Ovary (tissue), 9 donors: ENCODE measurements around the gene TGM1. TPM values are rescaled to one million over a fixed set of nuclear protein-coding genes. Genes with fewer than 3 reads are reported as not detected.

Source experiments
- DNase-seq, 5 donors: peaks; one replicate each; pipeline ENCODE4 v3.0.0-alpha.2; 2019 to 2020
- H3K27ac ChIP-seq, 2 donors: fragments of 200-600 bp; one replicate each; pipeline versions ENCODE4 v1.5.1 to v1.8.0; 2019 to 2022
- H3K27me3 ChIP-seq: fragments of 200-600 bp; one replicate; pipeline ENCODE4 v1.8.0; 2022
- H3K36me3 ChIP-seq: fragments of 200-600 bp; sonication (generic); one replicate; pipeline ENCODE4 v1.5.1; 2019
- H3K4me1 ChIP-seq: one replicate; pipeline ENCODE4 v1.8.1; 2013; ENCODE audit warnings: mild to moderate bottlenecking, moderate library complexity; ENCODE audit not compliant: insufficient read depth
- H3K4me3 ChIP-seq: fragments of 200-600 bp; sonication (generic); one replicate; pipeline ENCODE4 v1.5.1; 2017
- H3K9me3 ChIP-seq, 2 donors: fragments of 200-600 bp in 1 of 2; sonication (generic) in 1 of 2; one replicate each; pipeline versions ENCODE4 v1.5.1 to v1.8.1; 2013 to 2019; ENCODE audit warnings: mild to moderate bottlenecking in 1 of 2, moderate library complexity in 1 of 2
- EP300 ChIP-seq: sonication (generic); formaldehyde crosslinking; IDR thresholded peaks from one replicate; pipeline ENCODE4 v1.6.1; 2017; ENCODE audit warnings: antibody characterized with exemption
- POLR2A ChIP-seq: fragments of 450-650 bp; IDR thresholded peaks from one replicate; pipeline ENCODE4 v1.6.1; 2017; ENCODE audit warnings: antibody characterized with exemption, mild to moderate bottlenecking, moderate library complexity
- WGBS, 3 donors: extraction: QIAGEN DNeasy Blood & Tissue Kit in 1 of 3; methylation state at CpG; one replicate each; pipeline versions ENCODE4 v1.1.5 to v1.1.7; 2013 to 2017; 5-methylcytosine and 5-hydroxymethylcytosine counted together
- intact Hi-C, 4 donors: fragments of 100-400 bp; cut with DNase I; formaldehyde crosslinking; loops; one replicate each; pipeline versions ENCODE4 v1.11.0 to v1.15.1; 2022 to 2023
- polyA plus RNA-seq, 2 donors: library from polyadenylated mRNA; stranded (reverse); fragments of 200-250 nt in 1 of 2; fragments of 350-450 nt in 1 of 2; fragmentation: Illumina TruSeq in 1 of 2; extraction: RNeasy Lipid Tissue Mini Kit (QIAGEN cat#74804) in 1 of 2; gene quantifications; one replicate each; pipeline ENCODE4 v1.2.3, GENCODE V29; 2013 to 2014
- total RNA-seq, 7 donors: library from RNA; depleted of rRNA in 2 of 7; stranded (reverse); fragments of >200 nt in 2 of 7; fragmentation: NEBNext Ultra II Directional in 3 of 7; extraction: Animal tissue kit (Norgen Biotek cat#: 25700) in 3 of 7; gene quantifications; one replicate each; pipeline versions ENCODE4 v1.1.0 to v1.2.4, GENCODE V29; 2016 to 2023
- TF ChIP-seq, protein P1 (sequence below), 3 donors: fragments of 450-650 bp in 2 of 3; fragments of 200-600 bp in 1 of 3; IDR thresholded peaks; one replicate each; pipeline versions ENCODE4 v1.5.1 to v1.8.0; 2016 to 2022; ENCODE audit warnings: antibody characterized with exemption in 3 of 3, mild to moderate bottlenecking in 1 of 3
- donor health status: DM: no; HTN: no; CAD: no; lungs with moderate emphysema.
- donor health status: DM: no; HTN: no; CAD: no.
- donor health status: Bipolar disorder and iron deficiency.
- donor health status: DM: yes; HTN: yes; CAD: no.
- donor health status: DM: no; HTN: no; CAD: no.
- donor health status: DM: yes; HTN: yes; CAD: no.

Gene TGM1
- total and polyA plus RNA-seq, 9 donors, result 1.1 to 152 (median 4.2) TPM

DNA sequence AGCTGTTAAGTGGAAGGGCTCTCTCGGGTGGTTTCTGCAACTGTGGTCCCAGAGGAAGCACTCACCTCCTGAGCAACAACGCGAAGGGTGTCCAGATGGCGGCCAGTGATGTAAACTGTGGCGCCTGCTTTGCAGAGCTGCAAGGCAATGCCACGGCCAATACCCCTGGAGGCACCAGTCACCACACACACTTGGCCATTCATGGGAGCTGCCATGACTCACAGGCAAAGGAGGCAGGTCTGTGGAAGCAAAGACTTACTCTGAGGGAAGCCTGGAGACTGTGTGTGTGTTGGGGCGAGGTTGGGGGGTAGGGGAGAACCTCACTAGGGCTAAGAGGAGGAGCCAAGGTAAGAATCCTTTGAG is 35.9 kb upstream of the TGM1 start:
- intact Hi-C loops, result loop anchor here in 1 of 4 donors (5.0 kb wide), 1 partner anchor 57 kb away; the partner anchor contains the start of gene TINF2
- H3K4me3 ChIP-seq, result peak overlapping the region; percentile 93
- H3K9me3 ChIP-seq, result no peaks in the 10 kb centered on the region
- TF ChIP-seq, protein P1, sequence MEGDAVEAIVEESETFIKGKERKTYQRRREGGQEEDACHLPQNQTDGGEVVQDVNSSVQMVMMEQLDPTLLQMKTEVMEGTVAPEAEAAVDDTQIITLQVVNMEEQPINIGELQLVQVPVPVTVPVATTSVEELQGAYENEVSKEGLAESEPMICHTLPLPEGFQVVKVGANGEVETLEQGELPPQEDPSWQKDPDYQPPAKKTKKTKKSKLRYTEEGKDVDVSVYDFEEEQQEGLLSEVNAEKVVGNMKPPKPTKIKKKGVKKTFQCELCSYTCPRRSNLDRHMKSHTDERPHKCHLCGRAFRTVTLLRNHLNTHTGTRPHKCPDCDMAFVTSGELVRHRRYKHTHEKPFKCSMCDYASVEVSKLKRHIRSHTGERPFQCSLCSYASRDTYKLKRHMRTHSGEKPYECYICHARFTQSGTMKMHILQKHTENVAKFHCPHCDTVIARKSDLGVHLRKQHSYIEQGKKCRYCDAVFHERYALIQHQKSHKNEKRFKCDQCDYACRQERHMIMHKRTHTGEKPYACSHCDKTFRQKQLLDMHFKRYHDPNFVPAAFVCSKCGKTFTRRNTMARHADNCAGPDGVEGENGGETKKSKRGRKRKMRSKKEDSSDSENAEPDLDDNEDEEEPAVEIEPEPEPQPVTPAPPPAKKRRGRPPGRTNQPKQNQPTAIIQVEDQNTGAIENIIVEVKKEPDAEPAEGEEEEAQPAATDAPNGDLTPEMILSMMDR (IDR thresholded peaks at IDR 0.05), result no peak
- TF ChIP-seq EP300 (no peak), POLR2A (no peak)
- no peaks in the 10 kb centered on the region for H3K36me3 ChIP-seq
- no peaks in the 10 kb centered on the region for H3K27me3 ChIP-seq
- peaks cover 6% of the 10 kb centered on the region for H3K4me1 ChIP-seq
- WGBS, 3 donors, result 52 to 57% (median 56%) methylated on average over 7 of the region's 7 CpGs
- H3K27ac ChIP-seq, result no peak overlapping the region
- DNase-seq, result no peak

GRCh38 chr14:24297190-24297964 is 34.4 kb upstream of the TGM1 start:
- TF ChIP-seq EP300 (no peak), POLR2A (no peak)
- TF ChIP-seq, protein P1 (IDR thresholded peaks at IDR 0.05), result no peak
- intact Hi-C loops, result loop anchor here in 1 of 4 donors (5.0 kb wide), 1 partner anchor 55 kb away; the partner anchor contains the start of gene TINF2
- DNase-seq, result no peak
- Histone ChIP-seq H3K4me3 (no peak overlapping the region), H3K36me3 (no peaks in the 10 kb centered on the region), H3K27me3 (no peaks in the 10 kb centered on the region), H3K9me3 (no peaks in the 10 kb centered on the region), H3K4me1 (peaks cover 6% of the 10 kb centered on the region), H3K27ac (no peak overlapping the region)
- WGBS, 3 donors, result 57 to 63% (median 57%) methylated on average over 5 of the region's 5 CpGs

DNA sequence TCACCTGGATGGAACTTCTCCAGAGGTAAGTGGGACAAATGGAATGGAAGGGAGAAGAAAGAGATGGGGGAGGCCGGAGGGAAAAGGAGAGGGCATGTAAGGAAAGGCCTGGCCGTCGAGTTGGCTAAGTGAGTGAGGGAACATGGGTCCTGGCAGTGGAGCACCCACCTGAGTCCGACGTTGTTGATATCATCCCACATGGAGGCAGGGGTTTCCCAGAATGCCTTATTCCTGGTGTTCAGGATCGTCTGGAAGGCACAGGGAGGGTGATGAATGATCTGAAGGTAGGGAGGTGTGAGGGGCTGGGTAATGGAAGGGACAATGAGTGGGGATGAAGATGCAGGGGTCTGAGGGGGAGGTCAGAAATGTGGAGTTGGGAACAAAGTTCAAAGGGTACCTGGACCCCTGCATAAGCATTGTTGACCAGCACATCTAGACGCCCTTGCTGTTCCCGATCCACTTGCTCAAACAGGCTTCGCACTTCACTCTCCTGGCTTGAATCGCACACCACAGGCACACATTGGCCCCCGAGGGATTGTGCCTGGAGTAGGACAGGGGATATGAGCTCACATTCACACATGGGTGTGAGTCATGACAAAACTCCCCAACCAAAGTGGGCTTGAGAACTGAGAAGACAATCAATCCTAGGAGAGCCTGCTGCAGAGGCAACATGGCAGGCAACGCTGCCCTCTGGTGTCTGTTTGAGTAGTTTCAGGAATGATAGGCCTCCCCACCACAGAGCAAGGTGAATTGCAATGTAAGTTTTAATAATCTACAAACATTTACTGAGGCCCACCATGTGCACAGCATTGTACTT is 33.6 kb upstream of the TGM1 start:
- H3K4me3 ChIP-seq, result no peak overlapping the region
- no peaks in the 10 kb centered on the region for H3K9me3 ChIP-seq
- peaks cover 6% of the 10 kb centered on the region for H3K4me1 ChIP-seq
- no peak overlapping the region for H3K27ac ChIP-seq
- intact Hi-C loops, result loop anchor here in 1 of 4 donors (5.0 kb wide), 1 partner anchor 54 kb away; the partner anchor contains the start of gene TINF2
- 62 to 63% (median 63%) methylated on average over 12 of the region's 12 CpGs for WGBS, 3 donors
- peak; percentile 27 to 60 (median 43) for DNase-seq
- TF ChIP-seq, protein P1 (IDR thresholded peaks at IDR 0.05), result no peak
- no peak for TF ChIP-seq EP300
- no peak for TF ChIP-seq POLR2A
- H3K36me3 ChIP-seq, result no peaks in the 10 kb centered on the region
- H3K27me3 ChIP-seq, result no peaks in the 10 kb centered on the region

GRCh38 chr14:24293525-24293924 is 30.5 kb upstream of the TGM1 start:
- no peak overlapping the region for H3K27ac ChIP-seq
- H3K9me3 ChIP-seq, result no peaks in the 10 kb centered on the region
- no peak for DNase-seq
- TF ChIP-seq POLR2A, result no peak
- no peak for TF ChIP-seq EP300
- TF ChIP-seq, protein P1 (IDR thresholded peaks at IDR 0.05), result no peak
- H3K4me3 ChIP-seq, result no peak overlapping the region
- 92 to 100% (median 96%) methylated on average over 2 of the region's 2 CpGs for WGBS, 3 donors
- intact Hi-C loops, result no loop called here
- no peaks in the 10 kb centered on the region for H3K4me1 ChIP-seq
- H3K36me3 ChIP-seq, result no peaks in the 10 kb centered on the region
- H3K27me3 ChIP-seq, result no peaks in the 10 kb centered on the region
